Measurements from ENCODE around the gene TPPP2.

DNA sequence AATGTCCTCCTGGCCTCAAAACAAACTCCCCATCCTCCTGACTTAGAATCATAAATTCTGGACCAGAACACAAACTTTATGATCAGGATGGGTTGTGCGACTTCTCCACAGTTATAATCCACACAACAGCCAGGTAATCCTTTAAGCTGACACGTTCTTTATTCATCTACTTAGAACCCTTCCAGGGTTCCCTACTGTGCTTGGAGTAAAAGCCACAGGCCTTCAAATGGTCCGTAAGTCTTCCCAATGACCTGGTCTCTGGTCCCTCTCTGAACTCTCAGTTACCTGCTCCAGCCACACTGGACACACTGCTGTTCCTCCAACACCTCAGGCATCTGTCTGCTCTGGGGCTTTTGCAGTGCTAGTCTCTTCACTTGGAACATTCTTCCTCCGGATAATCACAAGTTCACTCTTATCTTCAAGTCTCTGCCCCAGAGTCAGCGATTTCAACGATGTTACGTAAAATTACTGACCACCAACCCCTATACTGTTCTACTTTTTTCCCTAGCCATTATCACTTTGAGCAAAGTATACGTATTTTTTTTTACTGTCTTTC, 10.4 kb downstream of the TPPP2 start:
- TF ChIP-seq, protein P1, sequence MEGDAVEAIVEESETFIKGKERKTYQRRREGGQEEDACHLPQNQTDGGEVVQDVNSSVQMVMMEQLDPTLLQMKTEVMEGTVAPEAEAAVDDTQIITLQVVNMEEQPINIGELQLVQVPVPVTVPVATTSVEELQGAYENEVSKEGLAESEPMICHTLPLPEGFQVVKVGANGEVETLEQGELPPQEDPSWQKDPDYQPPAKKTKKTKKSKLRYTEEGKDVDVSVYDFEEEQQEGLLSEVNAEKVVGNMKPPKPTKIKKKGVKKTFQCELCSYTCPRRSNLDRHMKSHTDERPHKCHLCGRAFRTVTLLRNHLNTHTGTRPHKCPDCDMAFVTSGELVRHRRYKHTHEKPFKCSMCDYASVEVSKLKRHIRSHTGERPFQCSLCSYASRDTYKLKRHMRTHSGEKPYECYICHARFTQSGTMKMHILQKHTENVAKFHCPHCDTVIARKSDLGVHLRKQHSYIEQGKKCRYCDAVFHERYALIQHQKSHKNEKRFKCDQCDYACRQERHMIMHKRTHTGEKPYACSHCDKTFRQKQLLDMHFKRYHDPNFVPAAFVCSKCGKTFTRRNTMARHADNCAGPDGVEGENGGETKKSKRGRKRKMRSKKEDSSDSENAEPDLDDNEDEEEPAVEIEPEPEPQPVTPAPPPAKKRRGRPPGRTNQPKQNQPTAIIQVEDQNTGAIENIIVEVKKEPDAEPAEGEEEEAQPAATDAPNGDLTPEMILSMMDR (IDR thresholded peaks at IDR 0.05): peak in 1 of 7 experiments; percentile 2
- TF ChIP-seq POLR2AphosphoS5 (IDR thresholded peaks at IDR 0.05) (no peak), POLR2A (IDR thresholded peaks at IDR 0.05) (no peak)
